ENCODE data around the gene NCKAP5.

DNA sequence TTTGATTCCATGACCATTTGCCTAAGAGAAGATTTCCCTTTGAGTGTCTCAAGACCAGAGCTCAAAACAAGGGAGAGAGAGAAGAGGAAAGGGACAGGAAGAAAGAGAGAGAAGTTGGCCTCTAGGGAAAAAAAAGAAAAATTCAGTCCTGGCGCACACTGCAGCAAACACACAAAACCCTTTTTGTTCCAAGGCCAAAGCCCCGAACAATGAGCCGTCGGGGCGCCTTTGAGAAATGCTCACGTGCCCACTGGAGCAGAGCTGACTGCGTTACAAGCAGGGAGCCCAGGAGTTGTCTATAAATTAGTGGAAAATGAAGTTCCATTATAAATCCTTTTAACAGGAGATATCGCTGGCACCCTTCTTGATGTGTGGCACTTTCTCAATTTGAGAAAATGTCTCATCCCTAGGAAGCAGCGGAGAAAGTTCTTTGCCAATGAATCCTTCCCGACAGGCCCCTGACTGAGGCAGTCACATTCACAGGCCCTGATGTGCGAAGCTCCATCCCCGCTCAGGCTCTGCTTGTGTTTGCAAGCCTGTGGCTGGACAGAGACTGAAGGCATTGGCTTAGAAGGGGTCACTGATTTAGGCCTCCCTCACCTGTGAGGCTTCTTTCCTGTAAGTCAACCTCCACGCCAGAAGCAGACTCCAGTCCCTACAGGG is 32.1 kb upstream of the NCKAP5 start:
- no peak for TF ChIP-seq CTCF (IDR thresholded peaks at IDR 0.05; ENCODE audit: insufficient read depth, low read length)
- TF ChIP-seq POLR2AphosphoS5 (IDR thresholded peaks at IDR 0.05; ENCODE audit: low read depth), result no peak

Data from HL-60 (cell line).